GM08714 (cell line): ENCODE data around the gene NYNRIN.
"Not testable (repeated sequence)": the region's sequence is repeated elsewhere in the genome, so short reads cannot be mapped to it uniquely, and the experiment has no call there.

Experiments
- H3K4me3 ChIP-seq: fragments of 200-500 bp; sonication (Bioruptor generic); 2 replicates; pipeline ENCODE4 v1.5.1; 2014; ENCODE audit warnings: mild to moderate bottlenecking, low read length, inconsistent platforms
- ZNF274 ChIP-seq: IDR thresholded peaks from 2 replicates; pipeline ENCODE4 v1.6.1; 2012; ENCODE audit warnings: mild to moderate bottlenecking, low read depth, low read length

NYNRIN gene

DNA sequence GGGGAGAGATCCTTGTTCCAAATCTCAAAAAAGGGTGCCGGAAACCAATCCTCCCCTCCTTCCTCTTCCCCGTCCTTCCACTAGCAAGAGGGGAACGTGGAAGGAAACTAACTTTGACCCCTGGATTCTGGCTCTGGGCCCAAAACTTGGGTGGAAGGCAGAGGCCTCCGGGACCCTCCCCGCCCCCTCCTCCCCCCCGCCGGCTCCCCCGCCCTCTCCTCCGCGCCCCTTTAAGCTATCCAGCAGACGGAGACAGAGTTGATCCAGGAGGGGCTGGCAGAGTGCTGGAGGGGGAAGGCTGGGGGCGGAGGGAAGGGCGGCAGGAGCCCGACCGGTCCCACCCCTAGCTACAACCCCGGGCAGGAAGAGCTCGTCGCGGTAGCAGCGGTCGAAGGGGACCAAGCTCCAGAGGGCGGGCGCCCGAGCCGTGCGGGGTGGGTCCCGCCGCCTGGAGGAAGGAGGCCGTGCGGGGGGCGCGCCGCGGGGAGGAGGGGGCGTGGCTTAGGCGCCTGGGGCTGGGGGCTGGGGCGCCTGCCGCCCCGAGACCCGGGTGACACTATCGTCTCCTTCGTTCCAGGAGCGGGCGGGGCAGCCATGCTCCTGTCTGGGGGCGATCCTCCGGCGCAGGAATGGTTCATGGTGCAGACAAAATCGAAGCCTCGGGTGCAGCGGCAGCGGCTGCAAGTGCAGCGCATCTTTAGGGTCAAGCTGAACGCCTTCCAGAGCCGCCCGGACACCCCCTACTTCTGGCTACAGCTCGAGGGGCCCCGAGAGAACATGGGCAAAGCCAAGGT lies at the start of gene NYNRIN:
Gene NYNRIN, plus strand, starts transcription at position 351 of the 794 bp plus-strand sequence. Its CDS starts 244 bp downstream, at position 595.
- TF ChIP-seq ZNF274: no peak
- 0 out of 2 replicates have a peak within 1 kb of the TSS, but pooled peaks have one; percentile 12 for H3K4me3 ChIP-seq

DNA sequence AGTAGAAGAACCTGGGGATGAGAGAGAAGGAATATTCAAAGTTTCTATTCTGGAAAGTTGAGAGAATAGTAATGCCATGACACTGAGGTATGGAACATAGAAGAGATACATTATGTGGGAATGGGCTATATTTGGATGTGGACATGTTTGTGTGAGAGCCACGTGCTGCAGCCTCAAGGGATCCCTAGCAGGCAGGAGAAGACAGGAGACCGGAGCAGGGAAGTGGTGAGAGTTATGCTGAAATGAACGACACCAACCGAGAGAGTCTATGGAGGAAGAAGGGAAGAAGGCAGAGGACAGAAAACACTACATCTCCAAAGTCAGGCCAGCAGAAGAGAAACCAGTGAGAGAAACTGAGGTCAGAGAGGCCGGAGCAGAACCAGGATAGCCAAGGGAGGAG lies 49.1 kb upstream of the NYNRIN start:
- no peak for TF ChIP-seq ZNF274
- H3K4me3 ChIP-seq: no peak overlapping the region

DNA sequence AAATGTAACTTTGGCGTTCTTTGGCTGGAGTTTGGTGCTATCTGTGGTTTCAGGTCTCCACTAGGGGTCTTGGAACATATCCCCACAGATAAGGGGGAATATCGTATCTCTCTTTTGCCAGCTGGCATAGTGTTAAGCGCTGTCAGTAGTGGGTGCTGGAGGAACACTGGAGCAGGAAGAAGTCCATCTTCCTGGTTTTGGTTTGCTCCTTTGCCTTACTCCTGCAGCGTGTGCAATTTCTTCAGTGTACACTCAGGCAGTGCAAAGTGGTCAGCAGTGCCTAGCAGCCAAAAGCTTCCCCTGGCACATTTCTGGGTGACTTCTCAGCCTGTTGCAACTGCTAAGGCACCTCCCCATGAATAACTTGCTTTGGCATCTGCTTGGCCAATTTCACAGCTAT lies 47.3 kb upstream of the NYNRIN start:
- no peak for TF ChIP-seq ZNF274
- H3K4me3 ChIP-seq: no peak overlapping the region

DNA sequence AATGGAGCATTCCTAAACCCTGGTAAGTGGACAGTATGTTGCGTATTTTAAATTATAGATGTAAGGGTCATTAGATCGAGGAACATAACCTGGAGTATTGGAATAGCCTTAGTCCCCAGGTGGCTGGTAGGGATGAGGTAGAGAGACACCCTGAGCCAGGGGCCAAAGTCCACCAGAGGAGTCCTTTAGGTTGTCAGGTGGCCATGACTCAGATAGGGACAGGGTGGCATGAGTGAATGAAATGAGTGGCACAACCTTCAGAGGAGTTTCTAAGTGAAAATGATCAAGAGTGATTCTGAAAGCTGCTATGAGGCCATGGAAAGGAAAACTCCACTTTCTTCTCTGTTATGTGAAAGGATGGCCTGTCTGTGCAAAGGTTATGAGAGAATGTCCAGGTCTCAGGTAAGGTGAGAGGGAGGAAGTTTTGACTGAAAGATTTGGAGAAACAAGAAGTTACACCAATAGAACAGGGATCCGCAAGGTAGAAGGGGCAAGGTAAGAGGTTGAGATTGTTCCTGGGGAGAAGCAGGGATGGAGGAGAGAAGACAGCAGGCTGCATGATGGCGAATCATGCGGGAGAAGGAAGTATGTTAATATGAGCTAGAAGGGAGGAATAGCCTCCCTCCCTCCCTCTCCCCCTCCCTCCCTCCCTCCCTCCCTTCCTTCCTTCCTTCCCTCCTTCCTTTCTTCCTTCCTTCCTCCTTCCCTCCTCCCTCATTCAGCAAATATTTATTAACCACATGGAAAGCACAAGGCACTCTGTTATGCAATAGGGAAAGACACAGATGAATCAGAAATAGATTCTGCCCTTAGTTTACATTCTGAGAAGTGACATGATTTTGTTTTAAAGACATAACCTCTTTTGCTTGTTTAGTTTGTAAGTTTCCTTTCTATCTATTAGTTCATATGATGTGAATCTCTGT lies 45.0 kb upstream of the NYNRIN start:
- H3K4me3 ChIP-seq: no peak overlapping the region
- TF ChIP-seq ZNF274: no peak

DNA sequence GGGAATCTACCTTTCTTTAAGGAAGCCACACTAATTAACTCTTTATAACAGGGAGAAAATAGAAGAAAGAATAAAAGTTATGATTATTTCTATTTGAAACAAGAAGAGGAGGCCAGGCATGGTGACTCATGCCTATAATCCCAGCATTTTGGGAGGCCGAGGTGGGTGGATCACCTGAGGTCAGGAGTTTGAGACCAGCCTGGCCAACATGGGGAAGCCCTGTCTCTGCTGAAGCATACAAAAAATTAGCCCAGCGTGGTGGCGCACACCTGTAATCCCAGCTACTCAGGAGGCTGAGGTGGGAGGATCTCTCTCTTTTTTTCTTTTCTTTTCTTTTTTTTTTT lies 44.3 kb upstream of the NYNRIN start:
- H3K4me3 ChIP-seq: not testable (repeated sequence)

DNA sequence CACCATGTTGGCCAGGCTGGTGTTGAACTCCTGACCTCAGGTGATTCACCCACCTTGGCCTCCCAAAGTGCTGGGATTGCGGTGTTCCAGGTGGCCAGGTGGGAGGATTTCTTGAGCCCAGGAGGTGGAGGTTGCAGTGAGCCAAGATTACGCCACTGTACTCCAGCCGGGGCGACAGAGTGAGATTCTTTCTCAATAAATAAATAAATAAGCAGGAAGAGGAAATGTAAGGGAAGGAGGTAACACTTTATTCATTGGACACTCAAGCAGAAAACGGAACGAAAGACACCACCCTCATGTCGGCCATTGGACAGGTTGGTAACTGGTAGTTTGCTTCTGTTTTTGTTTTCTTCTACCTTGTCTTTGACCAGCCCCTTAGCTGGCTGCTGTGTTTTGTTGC lies 43.8 kb upstream of the NYNRIN start:
- no peak for TF ChIP-seq ZNF274
- no peak overlapping the region for H3K4me3 ChIP-seq

DNA sequence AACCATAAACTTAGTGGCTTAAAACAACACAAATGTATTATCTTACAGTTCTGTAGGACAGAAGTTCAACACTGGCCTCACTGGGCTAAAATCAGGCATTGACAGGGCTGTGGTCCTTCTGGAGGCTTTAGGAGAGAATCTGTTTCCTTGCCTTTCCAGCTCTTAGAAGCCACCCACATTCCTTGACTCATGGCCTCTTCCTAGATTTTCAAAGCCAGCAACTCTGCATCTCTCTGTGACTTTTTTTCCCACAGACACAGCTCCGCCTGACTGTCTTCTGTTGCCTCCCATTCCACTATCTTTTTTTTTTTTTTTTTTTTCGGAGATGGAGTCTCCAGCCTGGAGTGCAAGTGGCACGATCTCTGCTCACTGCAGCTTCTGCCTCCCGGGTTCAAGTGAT lies 42.6 kb upstream of the NYNRIN start:
- TF ChIP-seq ZNF274: no peak
- H3K4me3 ChIP-seq: no peak overlapping the region

DNA sequence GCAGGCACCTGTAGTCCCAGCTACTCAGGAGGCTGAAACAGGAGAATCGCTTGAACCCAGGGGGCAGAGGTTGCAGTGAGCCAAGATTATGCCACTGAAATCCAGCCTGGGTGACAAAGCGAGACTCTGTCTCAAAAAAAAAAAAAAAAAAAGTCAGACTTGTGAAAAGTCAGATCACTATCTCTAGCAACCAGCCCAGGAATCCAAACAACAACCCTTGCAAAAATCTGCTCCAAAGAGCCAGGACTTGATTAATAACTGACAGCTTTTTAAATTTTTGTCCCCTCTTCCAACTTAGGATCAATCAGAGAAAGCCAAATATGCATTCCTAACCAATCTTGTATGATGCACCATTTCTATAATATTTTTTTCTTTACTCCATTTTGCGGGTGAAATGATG lies 38.5 kb upstream of the NYNRIN start:
- TF ChIP-seq ZNF274: no peak
- no peak overlapping the region for H3K4me3 ChIP-seq

DNA sequence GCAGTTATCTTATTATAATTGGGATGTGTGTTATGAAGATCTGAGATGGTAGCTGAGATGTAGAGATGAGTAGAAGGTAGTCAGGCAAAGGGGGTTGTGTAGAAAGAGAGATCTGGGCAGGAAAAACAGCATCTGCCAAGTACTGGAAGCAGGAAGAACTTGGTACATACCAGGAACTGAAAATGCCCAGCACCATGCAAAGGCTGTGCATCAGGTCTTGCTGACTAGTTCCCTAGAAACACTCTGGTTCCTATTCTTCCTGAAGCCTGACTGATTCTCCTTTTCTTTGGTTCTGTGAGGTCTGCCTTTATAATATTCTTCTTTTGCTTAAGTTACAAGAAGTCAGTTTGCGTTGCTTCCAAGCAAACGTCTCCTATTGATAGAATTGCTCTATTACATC lies 37.5 kb upstream of the NYNRIN start:
- TF ChIP-seq ZNF274: no peak

DNA sequence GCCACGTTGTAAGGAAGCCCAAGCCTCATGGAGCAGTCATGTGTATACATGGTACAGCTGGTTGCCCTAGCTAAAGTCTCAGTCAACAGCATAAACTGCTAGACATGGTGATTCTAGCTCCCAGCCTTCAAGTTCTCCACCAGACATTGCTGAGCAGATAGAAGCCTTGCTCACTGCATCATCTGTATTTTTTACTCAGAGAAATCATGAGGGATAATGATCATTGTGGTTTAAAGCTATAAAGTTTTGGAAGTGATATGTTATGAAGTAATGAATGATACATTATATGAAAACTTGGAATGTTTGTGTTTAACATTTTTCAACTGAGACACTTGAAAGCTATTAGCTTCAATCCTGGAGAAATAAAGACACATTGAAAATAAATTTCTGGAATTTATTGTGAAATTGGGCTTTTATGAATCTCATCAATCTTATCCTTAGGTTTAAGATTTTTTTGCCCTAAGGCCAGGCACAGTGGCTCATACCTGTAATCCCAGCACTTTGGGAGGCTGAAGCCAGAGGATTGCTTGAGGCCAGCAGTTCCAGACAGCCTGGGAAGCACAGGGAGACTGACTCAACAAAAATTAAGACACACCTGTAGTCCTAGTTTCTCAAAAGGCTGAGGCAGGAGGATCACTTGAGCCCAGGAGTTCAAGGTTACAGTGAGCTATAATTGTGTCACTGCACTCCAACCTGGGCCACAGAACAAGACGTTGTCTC lies 36.4 kb upstream of the NYNRIN start:
- TF ChIP-seq ZNF274: no peak
- H3K4me3 ChIP-seq: no peak overlapping the region

More for the DNA sequence above, 37.5 kb upstream of the NYNRIN start:
- H3K4me3 ChIP-seq: no peak overlapping the region

DNA sequence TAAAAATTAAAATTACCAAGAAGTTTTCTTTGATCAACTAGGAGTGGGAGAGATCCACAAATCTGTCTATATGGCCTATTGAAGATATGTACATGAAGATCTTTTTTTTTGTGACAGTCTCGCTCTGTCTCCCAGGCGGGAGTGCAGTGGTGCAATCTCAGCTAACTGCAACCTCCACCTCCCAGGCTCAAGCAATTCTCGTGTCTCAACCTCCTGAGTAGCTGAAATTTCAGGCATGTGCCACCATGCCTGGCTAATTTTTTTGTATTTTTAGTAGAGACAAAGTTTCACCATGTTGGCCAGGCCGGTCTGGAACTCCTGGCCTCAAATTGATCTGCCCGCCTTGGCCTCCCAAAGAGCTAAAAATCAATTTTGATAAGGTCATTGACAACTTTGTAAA lies 35.4 kb upstream of the NYNRIN start:
- TF ChIP-seq ZNF274: no peak
- no peak overlapping the region for H3K4me3 ChIP-seq

DNA sequence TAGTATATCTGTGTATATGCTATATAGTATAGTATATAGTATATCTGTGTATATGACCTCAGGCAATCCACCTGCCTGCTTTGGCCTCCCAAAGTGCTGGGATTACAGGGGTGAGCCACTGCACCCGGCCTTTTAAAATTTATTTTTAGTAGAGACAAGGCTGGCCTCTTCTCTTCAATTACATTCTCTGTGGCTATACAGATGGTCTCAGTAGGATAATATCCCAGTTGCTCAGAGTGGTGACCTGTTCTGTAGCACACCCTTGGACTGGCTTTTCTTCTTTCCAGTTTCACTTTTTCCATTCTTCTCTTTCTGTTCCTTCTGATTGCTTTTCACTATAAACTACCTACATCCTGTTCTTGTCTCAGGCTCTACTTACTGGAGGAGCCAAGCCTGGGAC lies 34.0 kb upstream of the NYNRIN start:
- no peak overlapping the region for H3K4me3 ChIP-seq
- TF ChIP-seq ZNF274: no peak

DNA sequence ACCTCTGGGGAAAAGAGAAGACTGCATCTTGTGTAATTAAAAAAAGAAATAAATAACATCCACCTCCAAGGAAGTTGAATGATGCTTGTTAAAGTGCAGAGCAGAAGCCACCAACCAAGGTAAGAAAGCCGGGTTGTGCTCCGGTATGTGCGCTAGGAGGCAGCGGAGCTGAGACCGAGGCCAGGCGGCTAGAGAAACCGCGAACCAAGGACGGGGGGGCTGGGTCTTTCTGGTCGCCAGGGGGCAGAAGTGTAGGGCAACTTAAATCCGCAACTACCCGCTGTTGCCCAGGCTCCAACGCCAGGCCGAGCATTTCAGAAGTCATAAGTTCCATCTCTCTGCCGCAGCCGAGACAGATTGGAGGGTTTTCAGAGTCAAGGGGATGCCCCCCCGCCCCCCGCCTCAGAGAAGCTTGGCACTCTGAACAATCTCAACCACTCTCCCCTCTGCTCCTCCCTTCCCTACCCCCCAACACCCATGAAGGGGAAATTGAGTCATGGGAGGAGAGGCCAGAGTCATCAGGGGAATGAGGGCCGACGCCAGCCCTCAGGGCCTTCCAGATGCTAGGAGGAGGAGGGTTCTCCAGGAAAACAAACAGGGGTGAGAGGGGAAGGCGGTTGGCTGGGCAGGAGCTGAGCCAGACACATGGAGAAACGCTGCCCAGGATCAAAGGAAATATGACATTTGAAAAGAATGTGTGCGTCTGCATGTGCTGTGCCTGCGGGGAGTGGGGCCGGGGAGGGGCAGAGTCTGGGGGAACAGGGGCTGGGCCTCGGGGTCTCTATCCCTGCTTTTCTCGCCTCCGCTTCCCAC lies 33.0 kb upstream of the NYNRIN start:
- TF ChIP-seq ZNF274: no peak
- peak overlapping the region; percentile 34; the same call in 1 of the 2 replicates for H3K4me3 ChIP-seq

DNA sequence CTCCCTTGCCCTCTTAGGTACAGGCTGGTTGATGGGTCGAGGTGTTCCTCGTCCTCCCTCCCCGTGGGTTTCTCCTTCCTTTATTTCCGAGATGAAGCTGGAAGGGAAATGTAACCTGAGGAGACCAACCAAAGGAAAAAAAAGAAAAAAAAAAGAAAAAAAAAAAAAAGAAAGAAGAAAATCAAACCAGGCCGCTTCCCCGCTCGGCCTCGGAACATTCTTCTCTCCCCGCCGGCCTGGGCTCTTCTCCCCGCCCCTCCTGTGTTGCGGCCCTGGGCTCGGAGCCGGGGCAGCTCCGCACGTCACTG lies 32.4 kb upstream of the NYNRIN start:
- TF ChIP-seq ZNF274: no peak
- peak overlapping the region; percentile 34; the same call in 1 of the 2 replicates for H3K4me3 ChIP-seq
